ENCODE results near the gene EYA2. TPM values are rescaled to one million over a fixed set of nuclear protein-coding genes. Genes with fewer than 3 reads are reported as not detected.
A peak's percentile ranks its signal among the peaks of the same experiment; 100 is the strongest.
"Not testable (repeated sequence)": the region's sequence is repeated elsewhere in the genome, so short reads cannot be mapped to it uniquely, and the experiment has no call there.

Gene EYA2
- total RNA-seq, 4 donors from 2014 or later: 0.47 to 4.1 (median 2.2) TPM

- WGBS, 2 donors (ENCODE audit: low coverage in 1 of 2): 86% methylated on average over 5 of the region's 9 CpGs; no CpG with 5 or more reads in 1 of the 2 donors
- Histone ChIP-seq H3K27me3 (no peaks in the 10 kb centered on the region), H3K4me1 (peaks cover 0 to 6% (median 0%) of the 10 kb centered on the region in 3 donors), H3K27ac (no peak overlapping the region), H3K4me3 (no peak overlapping the region), H3K36me3 (no peaks in the 10 kb centered on the region), H3K9me3 (no peaks in the 10 kb centered on the region)
- no peak for ATAC-seq
- TF ChIP-seq POLR2A (IDR thresholded peaks at IDR 0.05): no peak
- TF ChIP-seq CTCF (IDR thresholded peaks at IDR 0.05): no peak
- TF ChIP-seq EP300 (IDR thresholded peaks at IDR 0.05): no peak
- TF ChIP-seq POLR2AphosphoS5 (IDR thresholded peaks at IDR 0.05): no peak
Observed at GRCh38 chr20:47201074-47201730, 306.6 kb downstream of the EYA2 start.

- Histone ChIP-seq H3K4me1 (no peaks in the 10 kb centered on the region), H3K4me3 (no peak overlapping the region), H3K36me3 (peaks cover 0 to 2% of the 10 kb centered on the region in 2 donors), H3K27ac (no peak overlapping the region), H3K9me3 (no peaks in the 10 kb centered on the region), H3K27me3 (no peaks in the 10 kb centered on the region)
- ATAC-seq: no peak
- no peak for TF ChIP-seq EP300 (IDR thresholded peaks at IDR 0.05)
- WGBS, 2 donors (ENCODE audit: low coverage in 1 of 2): 77 to 83% methylated on average over 2 to 7 of the region's 10 CpGs
Observed at GRCh38 chr20:47202733-47203667, 308.4 kb downstream of the EYA2 start.

- no peak for TF ChIP-seq CTCF (IDR thresholded peaks at IDR 0.05)
- TF ChIP-seq POLR2AphosphoS5 (IDR thresholded peaks at IDR 0.05): no peak
- TF ChIP-seq POLR2A (IDR thresholded peaks at IDR 0.05): no peak
- no peak for TF ChIP-seq EP300 (IDR thresholded peaks at IDR 0.05)
- 92 to 100% methylated on average over 3 to 5 of the region's 12 CpGs for WGBS, 2 donors (ENCODE audit: low coverage in 1 of 2)
- no peaks in the 10 kb centered on the region for H3K27me3 ChIP-seq
- no peak for ATAC-seq
- H3K36me3 ChIP-seq: peaks cover 0 to 14% of the 10 kb centered on the region in 2 donors
- H3K9me3 ChIP-seq: no peaks in the 10 kb centered on the region
- H3K4me3 ChIP-seq: no peak overlapping the region
- H3K27ac ChIP-seq: no peak overlapping the region
- no peaks in the 10 kb centered on the region for H3K4me1 ChIP-seq
Observed at GRCh38 chr20:47204008-47204849, 309.6 kb downstream of the EYA2 start.

- H3K27me3 ChIP-seq, H3K4me1 ChIP-seq, ATAC-seq, H3K4me3 ChIP-seq, H3K27ac ChIP-seq, H3K9me3 ChIP-seq: not testable (repeated sequence)
- H3K36me3 ChIP-seq: peaks cover 0 to 20% of the 10 kb centered on the region in 2 donors
- 91 to 97% methylated on average over 7 to 11 of the region's 11 CpGs for WGBS, 2 donors (ENCODE audit: low coverage in 1 of 2)
Observed at GRCh38 chr20:47204850-47205122, 310.1 kb downstream of the EYA2 start.

GRCh38 chr20:47205577-47206123, 311.0 kb downstream of the EYA2 start:
- H3K27me3 ChIP-seq: no peaks in the 10 kb centered on the region
- H3K36me3 ChIP-seq: peaks cover 0 to 29% of the 10 kb centered on the region in 2 donors
- H3K4me1 ChIP-seq: no peaks in the 10 kb centered on the region
- WGBS, 2 donors (ENCODE audit: low coverage in 1 of 2): 65 to 97% methylated on average over 3 to 9 of the region's 9 CpGs
- no peak overlapping the region for H3K4me3 ChIP-seq
- peak in 3 of 4 experiments; percentile 32 to 49 (median 49) for TF ChIP-seq CTCF (IDR thresholded peaks at IDR 0.05)
- no peak for TF ChIP-seq EP300 (IDR thresholded peaks at IDR 0.05)
- ATAC-seq: peak; percentile 48
- H3K9me3 ChIP-seq: no peaks in the 10 kb centered on the region
- H3K27ac ChIP-seq: no peak overlapping the region

GRCh38 chr20:47206552-47206951, 311.9 kb downstream of the EYA2 start:
- not testable (repeated sequence) for H3K27ac ChIP-seq, H3K27me3 ChIP-seq, H3K9me3 ChIP-seq, ATAC-seq, H3K4me1 ChIP-seq, H3K4me3 ChIP-seq
- WGBS, 2 donors (ENCODE audit: low coverage in 1 of 2): 87 to 91% methylated on average over 8 of the region's 10 CpGs
- H3K36me3 ChIP-seq: peaks cover 0 to 38% of the 10 kb centered on the region in 2 donors

Measured in gastroesophageal sphincter (tissue), 4 donors.